ENCODE results near the gene GPC3.

GPC3 gene

GRCh38 chrX:133588827-133589226 is 396.6 kb downstream of the GPC3 start:
- TF ChIP-seq, protein P1, sequence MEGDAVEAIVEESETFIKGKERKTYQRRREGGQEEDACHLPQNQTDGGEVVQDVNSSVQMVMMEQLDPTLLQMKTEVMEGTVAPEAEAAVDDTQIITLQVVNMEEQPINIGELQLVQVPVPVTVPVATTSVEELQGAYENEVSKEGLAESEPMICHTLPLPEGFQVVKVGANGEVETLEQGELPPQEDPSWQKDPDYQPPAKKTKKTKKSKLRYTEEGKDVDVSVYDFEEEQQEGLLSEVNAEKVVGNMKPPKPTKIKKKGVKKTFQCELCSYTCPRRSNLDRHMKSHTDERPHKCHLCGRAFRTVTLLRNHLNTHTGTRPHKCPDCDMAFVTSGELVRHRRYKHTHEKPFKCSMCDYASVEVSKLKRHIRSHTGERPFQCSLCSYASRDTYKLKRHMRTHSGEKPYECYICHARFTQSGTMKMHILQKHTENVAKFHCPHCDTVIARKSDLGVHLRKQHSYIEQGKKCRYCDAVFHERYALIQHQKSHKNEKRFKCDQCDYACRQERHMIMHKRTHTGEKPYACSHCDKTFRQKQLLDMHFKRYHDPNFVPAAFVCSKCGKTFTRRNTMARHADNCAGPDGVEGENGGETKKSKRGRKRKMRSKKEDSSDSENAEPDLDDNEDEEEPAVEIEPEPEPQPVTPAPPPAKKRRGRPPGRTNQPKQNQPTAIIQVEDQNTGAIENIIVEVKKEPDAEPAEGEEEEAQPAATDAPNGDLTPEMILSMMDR (IDR thresholded peaks at IDR 0.05; ENCODE audit: low read depth, low read length, missing control alignments), result no peak
- no peak for DNase-seq (ENCODE audit: low read depth)
- in situ Hi-C loops (cut with HindIII; ENCODE audit: low sequenced_read_pairs), result no loop called here
- H3K4me3 ChIP-seq (ENCODE audit: low read depth, low read length), result no peak overlapping the region

- in situ Hi-C loops (cut with HindIII; ENCODE audit: low sequenced_read_pairs), result no loop called here
- TF ChIP-seq, protein P1 (IDR thresholded peaks at IDR 0.05; ENCODE audit: low read depth, low read length, missing control alignments), result no peak
Measured at GRCh38 chrX:133587818-133588217, 397.6 kb downstream of the GPC3 start.

DNA sequence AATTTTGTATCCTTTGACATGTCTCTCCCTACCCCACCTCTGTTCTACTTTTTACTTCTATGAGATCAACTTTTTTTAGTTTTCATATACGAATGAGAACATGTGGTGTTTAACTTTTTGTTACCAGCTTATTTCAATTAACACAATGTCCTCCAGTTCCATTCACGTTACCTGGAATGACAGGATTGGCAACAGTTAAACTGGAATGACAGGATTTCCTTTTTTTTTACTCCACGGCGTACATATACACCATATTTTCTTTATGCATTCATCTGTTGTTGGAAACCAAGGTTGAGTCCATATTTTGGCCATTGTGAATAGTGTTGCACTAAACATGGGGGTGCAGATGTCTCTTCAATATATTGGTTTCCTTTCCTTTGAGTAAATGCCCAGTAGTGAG is 398.3 kb downstream of the GPC3 start:
- no peak overlapping the region for H3K4me3 ChIP-seq (ENCODE audit: low read depth, low read length)
- in situ Hi-C loops (cut with HindIII; ENCODE audit: low sequenced_read_pairs), result no loop called here
- no peak for DNase-seq (ENCODE audit: low read depth)
- TF ChIP-seq, protein P1 (IDR thresholded peaks at IDR 0.05; ENCODE audit: low read depth, low read length, missing control alignments), result no peak

More at GRCh38 chrX:133587818-133588217, 397.6 kb downstream of the GPC3 start:
- no peak overlapping the region for H3K4me3 ChIP-seq (ENCODE audit: low read depth, low read length)
- DNase-seq (ENCODE audit: low read depth), result no peak

DNA sequence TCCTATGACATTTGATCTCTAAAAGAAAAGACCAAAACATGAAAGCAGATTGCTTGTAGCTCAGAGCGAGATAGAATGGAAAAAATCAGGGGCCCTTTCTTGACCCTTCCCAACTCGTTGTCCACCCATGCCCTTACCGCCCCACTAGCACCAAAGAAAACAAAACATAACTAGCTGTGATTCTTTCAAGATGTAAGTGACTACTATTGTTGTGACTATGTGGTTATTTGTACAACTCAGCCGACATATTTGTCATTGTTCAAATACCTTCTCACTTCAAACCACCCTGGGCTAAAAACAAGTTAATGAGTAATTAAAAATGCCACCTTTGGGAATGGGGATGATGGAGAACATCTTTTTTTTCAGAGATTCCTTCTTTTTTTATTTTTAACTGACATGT is 399.0 kb downstream of the GPC3 start:
- in situ Hi-C loops (cut with HindIII; ENCODE audit: low sequenced_read_pairs), result no loop called here
- no peak for DNase-seq (ENCODE audit: low read depth)

GRCh38 chrX:133583825-133584224 is 401.6 kb downstream of the GPC3 start:
- in situ Hi-C loops (cut with HindIII; ENCODE audit: low sequenced_read_pairs), result no loop called here
- TF ChIP-seq, protein P1 (IDR thresholded peaks at IDR 0.05; ENCODE audit: low read depth, low read length, missing control alignments), result no peak
- H3K4me3 ChIP-seq (ENCODE audit: low read depth, low read length), result no peak overlapping the region
- DNase-seq (ENCODE audit: low read depth), result no peak

More for the DNA sequence above, 399.0 kb downstream of the GPC3 start:
- H3K4me3 ChIP-seq (ENCODE audit: low read depth, low read length), result no peak overlapping the region
- TF ChIP-seq, protein P1 (IDR thresholded peaks at IDR 0.05; ENCODE audit: low read depth, low read length, missing control alignments), result no peak

- no peak for DNase-seq (ENCODE audit: low read depth)
- in situ Hi-C loops (cut with HindIII; ENCODE audit: low sequenced_read_pairs), result no loop called here
- no peak overlapping the region for H3K4me3 ChIP-seq (ENCODE audit: low read depth, low read length)
- TF ChIP-seq, protein P1 (IDR thresholded peaks at IDR 0.05; ENCODE audit: low read depth, low read length, missing control alignments), result no peak
Measured at GRCh38 chrX:133580625-133581024, 404.8 kb downstream of the GPC3 start.

- in situ Hi-C loops (cut with HindIII; ENCODE audit: low sequenced_read_pairs), result no loop called here
- TF ChIP-seq, protein P1 (IDR thresholded peaks at IDR 0.05; ENCODE audit: low read depth, low read length, missing control alignments), result no peak
- DNase-seq (ENCODE audit: low read depth), result no peak
- H3K4me3 ChIP-seq (ENCODE audit: low read depth, low read length), result no peak overlapping the region
Measured at GRCh38 chrX:133579631-133580030, 405.8 kb downstream of the GPC3 start.

Measured in astrocyte of the cerebellum (primary cell).